T-cell (primary cell): ENCODE data around the gene CDO1. TPM values are rescaled to one million over a fixed set of nuclear protein-coding genes. Genes with fewer than 3 reads are reported as not detected.

Experiments
- ATAC-seq, 4 experiments: fragments of 200-7000 bp in 3 of 4; fragments of 150-1000 bp in 1 of 4; cut with Tn5 transposase; replicated peaks in 1 of 4; 1 replicate in 3 of 4; 2 replicates in 1 of 4; pipeline ENCODE4 v1.10.0; 2021; ENCODE audit warnings: moderate library complexity in 3 of 4, mild to moderate bottlenecking in 2 of 4, moderate number of reproducible peaks in 1 of 4
- CTCF ChIA-PET, 2 donors: fragments of 300-600 bp; sonication (Branson Sonifier 250); formaldehyde crosslinking; loops; one replicate each; lab custom pipeline; 2022; ENCODE audit warnings: antibody characterized with exemption in 2 of 2; lab: Charles Lee
- POLR2A ChIA-PET, 2 donors: fragments of 300-600 bp; sonication (Branson Sonifier 250); formaldehyde crosslinking; loops; one replicate each; lab custom pipeline; 2022; ENCODE audit warnings: antibody characterized with exemption in 2 of 2; lab: Charles Lee
- DNase-seq, 35 experiments: peaks; one replicate each; pipeline versions ENCODE4 v3.0.0 to v3.0.0-alpha.2; 2013 to 2023
- H3K27ac ChIP-seq: one replicate; pipeline ENCODE4 v1.5.1; 2013; ENCODE audit warnings: low read length
- H3K27me3 ChIP-seq, 2 experiments: replicated peaks in 1 of 2; 1 replicate in 1 of 2; 2 replicates in 1 of 2; pipeline versions ENCODE4 v1.6.1 to v1.7.0; 2013; ENCODE audit warnings: low read length in 1 of 2, mixed read lengths in 1 of 2; ENCODE audit not compliant: control insufficient read depth in 2 of 2, insufficient read depth in 2 of 2; ENCODE audit errors: extremely low read depth in 1 of 2
- H3K36me3 ChIP-seq, 2 donors: 1 replicate in 1 of 2; 2 replicates in 1 of 2; pipeline versions ENCODE4 v1.6.1 to v1.7.0; 2013; ENCODE audit warnings: low read length in 1 of 2; ENCODE audit not compliant: control insufficient read depth in 2 of 2, insufficient read depth in 1 of 2; ENCODE audit errors: extremely low read depth in 1 of 2
- H3K4me1 ChIP-seq, 2 experiments: 1 replicate in 1 of 2; 2 replicates in 1 of 2; pipeline versions ENCODE4 v1.6.1 to v1.7.0; 2013; ENCODE audit warnings: low read length in 2 of 2, mixed read lengths in 1 of 2; ENCODE audit not compliant: insufficient read depth in 2 of 2, control insufficient read depth in 1 of 2; ENCODE audit errors: extremely low read depth in 1 of 2
- H3K4me3 ChIP-seq, 2 donors: 1 replicate in 1 of 2; 2 replicates in 1 of 2; pipeline versions ENCODE4 v1.5.1 to v1.7.0; 2013; ENCODE audit warnings: mild to moderate bottlenecking in 2 of 2, low read length in 1 of 2, moderate library complexity in 1 of 2; ENCODE audit not compliant: control insufficient read depth in 1 of 2; ENCODE audit errors: extremely low read depth in 1 of 2
- H3K9me3 ChIP-seq: 2 replicates; pipeline ENCODE4 v1.7.0; 2013
- H3K27ac Mint-ChIP-seq, 2 donors: one replicate each; pipeline ENCODE4 v1.8.0; 2020 to 2021; ENCODE audit warnings: mild to moderate bottlenecking in 2 of 2, mixed read lengths in 2 of 2
- H3K27me3 Mint-ChIP-seq, 2 donors: one replicate each; pipeline ENCODE4 v1.8.0; 2021 to 2022; ENCODE audit warnings: mixed read lengths in 2 of 2
- H3K36me3 Mint-ChIP-seq: one replicate; pipeline ENCODE4 v1.8.0; 2021; ENCODE audit warnings: mixed read lengths
- H3K4me1 Mint-ChIP-seq, 3 donors: one replicate each; pipeline ENCODE4 v1.8.0; 2020 to 2022; ENCODE audit warnings: mixed read lengths in 3 of 3, mild to moderate bottlenecking in 1 of 3
- H3K4me3 Mint-ChIP-seq, 3 donors: one replicate each; pipeline ENCODE4 v1.8.0; 2020 to 2022; ENCODE audit warnings: mild to moderate bottlenecking in 3 of 3, mixed read lengths in 3 of 3, moderate library complexity in 3 of 3
- H3K9me3 Mint-ChIP-seq, 3 donors: one replicate each; pipeline ENCODE4 v1.8.0; 2020 to 2022; ENCODE audit warnings: mixed read lengths in 3 of 3
- WGBS: methylation state at CpG from one replicate; pipeline ENCODE4 v1.1.5; 2013; ENCODE audit warnings: missing lambda C conversion rate; ENCODE audit not compliant: insufficient coverage; 5-methylcytosine and 5-hydroxymethylcytosine counted together
- total RNA-seq, 35 experiments: library from RNA in 6 of 35; stranded (reverse) in 6 of 35; fragments of 120-200 nt in 1 of 35; gene quantifications; one replicate each; pipeline versions ENCODE4 v1.2.1 to v1.2.4 and lab custom pipeline; 2013 to 2026

The CDO1 gene
- total RNA-seq (under 1 TPM in 2 of 5 donors, not detected in 3; 0.23 to 0.82 TPM), total RNA-seq (lab: John Stamatoyannopoulos, UW) (0 to 1.5 (median 0.27) reads per million in 29 experiments)
- 0.18 TPM for total RNA-seq (2013)

GRCh38 chr5:115816226-115817081 is at the start of gene CDO1:
TSS of gene CDO1 (minus strand) at chr5:115816659. CDS start at chr5:115816397, 262 bp downstream.
- Histone ChIP-seq H3K4me1 (peaks cover 0 to 15% of the 10 kb centered on the region in 2 experiments), H3K9me3 (no peaks in the 10 kb centered on the region), H3K36me3 (no peaks in the 10 kb centered on the region), H3K27ac (no peak within 1 kb of the TSS), H3K4me3 (peak within 1 kb of the TSS; percentile 8 to 80), H3K27me3 (peaks cover 23 to 34% of the 10 kb centered on the region in 2 experiments)
- ChIA-PET CTCF (no interaction called here), POLR2A (interaction anchor here (0.5 to 0.7 kb wide), 2 partner anchors 56 to 226 kb away, joined by 7 to 10 read pairs; no protein-coding TSS in a partner anchor)
- peak; percentile 34 to 54 (median 45) for ATAC-seq
- Mint-ChIP-seq H3K27ac (no peak within 1 kb of the TSS), H3K9me3 (no peaks in the 10 kb centered on the region), H3K36me3 (no peaks in the 10 kb centered on the region), H3K4me3 (peak within 1 kb of the TSS; percentile 60 to 72 (median 68)), H3K27me3 (peaks cover 68 to 72% of the 10 kb centered on the region in 2 donors), H3K4me1 (peaks cover 17 to 20% (median 18%) of the 10 kb centered on the region in 3 donors)
- peak in 6 of 35 experiments; percentile 4 to 22 (median 12) for DNase-seq
- WGBS = 4% methylated on average over 59 of the region's 69 CpGs

GRCh38 chr5:115859378-115859777 is 42.9 kb upstream of the CDO1 start:
- Mint-ChIP-seq H3K4me3 (no peak overlapping the region), H3K4me1 (peaks cover 28 to 42% (median 32%) of the 10 kb centered on the region in 3 donors), H3K9me3 (no peaks in the 10 kb centered on the region), H3K36me3 (peaks cover 14% of the 10 kb centered on the region), H3K27ac (no peak overlapping the region), H3K27me3 (no peaks in the 10 kb centered on the region)
- Histone ChIP-seq H3K27me3 (no peaks in the 10 kb centered on the region), H3K9me3 (no peaks in the 10 kb centered on the region), H3K4me3 (no peak overlapping the region), H3K4me1 (peaks cover 0 to 2% of the 10 kb centered on the region in 2 experiments), H3K36me3 (no peaks in the 10 kb centered on the region), H3K27ac (no peak overlapping the region)
- POLR2A ChIA-PET = no interaction called here
- no peak for DNase-seq
- CTCF ChIA-PET = no interaction called here
- no peak for ATAC-seq

- Mint-ChIP-seq H3K27ac (no peak overlapping the region), H3K4me1 (peaks cover 26 to 45% (median 29%) of the 10 kb centered on the region in 3 donors), H3K9me3 (peaks cover 0 to 8% (median 7%) of the 10 kb centered on the region in 3 donors), H3K27me3 (no peaks in the 10 kb centered on the region), H3K4me3 (no peak overlapping the region), H3K36me3 (peaks cover 21% of the 10 kb centered on the region)
- 75% methylated on average over 3 of the region's 3 CpGs for WGBS
- H3K27me3 ChIP-seq = no peaks in the 10 kb centered on the region
- H3K4me3 ChIP-seq = no peak overlapping the region
- DNase-seq = no peak
- CTCF ChIA-PET = interaction anchor here in 1 of 2 donors (0.8 kb wide), 1 partner anchor 17 kb away, joined by 3 read pairs; the partner anchor contains the start of genes AP3S1 and ATG12
- no peak overlapping the region for H3K27ac ChIP-seq
- H3K4me1 ChIP-seq = peaks cover 0 to 2% of the 10 kb centered on the region in 2 experiments
- POLR2A ChIA-PET = no interaction called here
- no peaks in the 10 kb centered on the region for H3K9me3 ChIP-seq
- ATAC-seq = no peak
- no peaks in the 10 kb centered on the region for H3K36me3 ChIP-seq
These were observed 41.9 kb upstream of the CDO1 start for GRCh38 chr5:115858396-115858795.

- ATAC-seq (no peak), DNase-seq (no peak)
- POLR2A ChIA-PET = no interaction called here
- peaks cover 29 to 50% (median 33%) of the 10 kb centered on the region in 3 donors for H3K4me1 Mint-ChIP-seq
- no peaks in the 10 kb centered on the region for H3K27me3 Mint-ChIP-seq
- CTCF ChIA-PET = interaction anchor here in 1 of 2 donors (0.8 kb wide), 1 partner anchor 16 kb away, joined by 3 read pairs; the partner anchor contains the start of genes AP3S1 and ATG12
- H3K27ac ChIP-seq = no peak overlapping the region
- H3K27me3 ChIP-seq = no peaks in the 10 kb centered on the region
- peaks cover 25% of the 10 kb centered on the region for H3K36me3 Mint-ChIP-seq
- no peaks in the 10 kb centered on the region for H3K9me3 ChIP-seq
- no peaks in the 10 kb centered on the region for H3K36me3 ChIP-seq
- no peak overlapping the region for H3K27ac Mint-ChIP-seq
- WGBS = no CpG with 5 or more reads among the region's 2 CpGs
- H3K4me3 ChIP-seq = no peak overlapping the region
- no peak overlapping the region for H3K4me3 Mint-ChIP-seq
- peaks cover 0 to 12% (median 12%) of the 10 kb centered on the region in 3 donors for H3K9me3 Mint-ChIP-seq
- peaks cover 0 to 2% of the 10 kb centered on the region in 2 experiments for H3K4me1 ChIP-seq
These were observed 41.3 kb upstream of the CDO1 start for GRCh38 chr5:115857626-115858349.

- no peak overlapping the region for H3K27ac Mint-ChIP-seq
These were observed 40.6 kb upstream of the CDO1 start for GRCh38 chr5:115857057-115857479.

GRCh38 chr5:115855959-115856358 is 39.5 kb upstream of the CDO1 start:
- Mint-ChIP-seq H3K36me3 (peaks cover 23% of the 10 kb centered on the region), H3K4me1 (peaks cover 31 to 62% (median 34%) of the 10 kb centered on the region in 3 donors), H3K27me3 (no peaks in the 10 kb centered on the region), H3K4me3 (no peak overlapping the region), H3K9me3 (peaks cover 0 to 12% (median 12%) of the 10 kb centered on the region in 3 donors), H3K27ac (no peak overlapping the region)
- Histone ChIP-seq H3K27ac (no peak overlapping the region), H3K9me3 (no peaks in the 10 kb centered on the region), H3K4me1 (peaks cover 0 to 2% of the 10 kb centered on the region in 2 experiments), H3K4me3 (no peak overlapping the region), H3K27me3 (no peaks in the 10 kb centered on the region), H3K36me3 (no peaks in the 10 kb centered on the region)
- ChIA-PET CTCF (interaction anchor here in 1 of 2 donors (0.7 kb wide), 1 partner anchor 491 kb away, joined by 4 read pairs; no protein-coding TSS in a partner anchor), POLR2A (no interaction called here)
- 88% methylated on average over 1 of the region's 1 CpG for WGBS
- DNase-seq (no peak), ATAC-seq (no peak)

More at GRCh38 chr5:115857057-115857479, 40.6 kb upstream of the CDO1 start:
- Mint-ChIP-seq H3K36me3 (peaks cover 25% of the 10 kb centered on the region), H3K4me3 (no peak overlapping the region), H3K27me3 (no peaks in the 10 kb centered on the region), H3K4me1 (peaks cover 29 to 52% (median 35%) of the 10 kb centered on the region in 3 donors), H3K9me3 (peaks cover 0 to 12% (median 12%) of the 10 kb centered on the region in 3 donors)
- POLR2A ChIA-PET = no interaction called here
- CTCF ChIA-PET = no interaction called here
- Histone ChIP-seq H3K4me3 (no peak overlapping the region), H3K27me3 (no peaks in the 10 kb centered on the region), H3K27ac (no peak overlapping the region), H3K4me1 (peaks cover 0 to 2% of the 10 kb centered on the region in 2 experiments), H3K36me3 (no peaks in the 10 kb centered on the region), H3K9me3 (no peaks in the 10 kb centered on the region)
- DNase-seq = no peak
- ATAC-seq = no peak
- WGBS = no CpG with 5 or more reads among the region's 1 CpG
